Measurements from ENCODE around the gene EXOC4.

The EXOC4 gene

DNA sequence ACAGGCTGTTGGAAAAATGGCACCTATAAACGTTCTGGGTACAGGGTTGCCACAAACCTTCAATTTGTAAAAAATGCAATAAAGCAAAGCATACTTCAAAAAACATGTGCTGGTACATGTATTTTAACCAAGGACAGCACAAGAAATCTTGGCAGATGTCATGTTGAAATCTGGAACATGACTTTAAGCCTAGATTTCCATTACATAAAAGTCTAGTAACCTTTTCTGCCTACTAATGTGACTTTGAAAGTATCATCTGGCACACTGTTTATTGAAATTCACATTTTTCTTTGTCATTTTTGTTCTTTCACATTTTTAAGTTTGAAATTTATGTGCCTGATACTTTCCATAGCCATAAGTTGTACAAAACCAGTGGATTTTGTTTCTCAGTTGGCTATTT is 296.8 kb downstream of the EXOC4 start:
- no peak for DNase-seq

DNA sequence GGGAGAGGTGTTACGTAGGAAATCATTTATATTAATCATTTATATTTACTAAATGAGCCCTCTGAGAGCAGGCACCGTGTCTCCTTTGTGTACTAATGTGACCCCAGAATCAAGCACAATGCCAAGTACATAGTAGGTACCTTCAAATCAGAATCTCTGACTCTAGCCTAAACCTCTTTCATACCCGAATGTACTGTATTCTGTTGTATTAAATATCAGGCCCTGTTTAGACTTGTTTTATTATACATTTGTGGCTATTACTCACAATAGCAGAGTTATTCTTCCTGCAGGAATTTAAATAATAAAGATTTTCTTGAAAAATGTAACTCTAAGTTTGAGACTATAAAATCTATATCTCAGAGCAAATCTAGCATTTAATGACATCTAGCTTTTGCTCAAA is 297.3 kb downstream of the EXOC4 start:
- DNase-seq = no peak

DNA sequence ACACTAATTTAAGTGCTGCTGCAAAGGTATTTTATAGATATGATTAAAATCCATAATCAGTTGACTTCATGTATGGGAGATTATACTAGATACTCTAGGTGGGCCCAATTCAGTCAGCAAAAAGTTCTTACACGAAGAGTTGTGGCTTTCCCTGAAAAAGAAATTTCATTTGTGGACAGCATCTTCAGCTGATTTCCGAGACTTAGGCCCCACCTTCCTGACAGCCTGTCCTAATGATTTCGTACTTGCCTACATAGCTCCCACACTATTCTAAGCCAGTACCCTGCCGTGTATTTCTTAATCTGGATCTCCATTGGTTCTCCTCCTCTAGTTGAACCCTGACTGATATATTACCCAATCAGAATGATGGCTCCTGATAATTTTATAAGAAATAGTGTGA is 297.9 kb downstream of the EXOC4 start:
- no peak for DNase-seq

DNA sequence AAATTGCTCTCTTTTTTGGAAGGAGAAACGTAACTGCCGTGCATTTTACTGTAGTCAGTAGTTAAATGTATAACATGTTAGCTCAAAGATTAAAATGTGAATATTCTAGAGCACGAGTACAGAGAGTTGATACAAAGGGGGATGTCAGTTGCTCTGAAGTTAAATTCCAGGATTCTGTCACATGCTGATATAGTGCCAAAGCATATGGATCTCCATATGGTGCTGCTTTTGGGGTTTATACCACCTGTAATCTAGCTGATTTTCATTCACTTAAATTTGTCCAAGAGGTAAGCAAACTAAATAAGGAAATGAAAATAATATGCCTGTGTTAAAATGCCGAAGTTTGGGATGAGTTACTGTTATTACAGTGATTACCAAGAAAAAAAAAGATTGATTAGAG is 298.6 kb downstream of the EXOC4 start:
- no peak for DNase-seq

DNA sequence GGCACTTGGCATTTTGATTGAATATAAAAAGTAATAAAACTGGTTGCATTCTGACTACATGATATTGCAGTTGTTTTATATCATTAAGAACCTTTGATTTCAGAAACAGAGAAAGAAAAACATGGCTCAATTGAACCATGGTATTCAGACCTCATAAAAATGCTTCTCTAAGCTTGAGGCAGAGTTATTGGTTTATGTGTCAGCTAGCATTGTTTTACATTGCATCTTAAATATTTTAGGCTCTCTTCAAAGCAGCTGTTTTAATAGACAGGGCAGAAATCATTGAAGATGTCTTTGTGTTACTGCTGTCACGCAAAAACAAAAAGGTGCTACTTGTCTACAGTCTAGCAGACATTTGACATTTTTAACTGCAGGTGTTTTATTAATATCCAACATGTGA is 299.2 kb downstream of the EXOC4 start:
- no peak for DNase-seq

DNA sequence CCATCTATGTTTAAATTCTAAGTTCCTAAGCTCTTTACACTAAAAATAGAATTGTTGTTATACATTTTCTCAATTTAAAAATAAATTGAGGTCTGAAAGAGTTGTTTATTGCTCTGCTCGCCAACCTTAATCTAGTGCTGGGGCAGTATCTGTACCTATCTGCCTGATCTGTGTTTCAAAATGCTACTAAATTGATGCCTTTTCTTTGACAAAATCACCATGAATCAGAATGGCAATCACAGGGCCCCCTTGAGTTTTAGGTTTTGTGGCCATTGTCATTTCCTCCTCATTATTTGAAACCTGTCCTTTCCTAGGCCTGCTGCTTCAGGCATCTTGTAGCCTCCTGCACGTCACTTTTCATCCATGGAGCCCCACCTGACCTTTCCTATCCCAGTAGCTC is 301.5 kb downstream of the EXOC4 start:
- no peak for DNase-seq

DNA sequence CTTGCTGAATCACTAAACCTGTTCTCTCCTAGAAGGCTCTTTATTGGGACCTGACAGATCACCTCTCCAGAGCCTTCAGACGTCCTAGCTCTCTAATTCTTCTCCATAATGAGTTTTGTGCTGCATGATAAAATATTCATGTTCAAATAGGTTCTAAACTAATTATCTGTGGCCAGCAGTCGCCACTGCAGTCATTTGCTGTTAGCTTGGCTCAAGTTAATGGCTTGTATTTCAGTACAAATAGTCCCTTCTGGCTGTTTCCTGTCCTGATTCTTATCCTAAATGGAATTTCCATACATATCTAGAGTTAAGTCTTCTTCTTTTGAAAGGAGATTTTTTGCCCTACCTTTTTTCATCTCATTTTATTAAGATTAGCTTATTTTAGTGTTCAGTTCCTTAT is 303.2 kb downstream of the EXOC4 start:
- DNase-seq = no peak

DNA sequence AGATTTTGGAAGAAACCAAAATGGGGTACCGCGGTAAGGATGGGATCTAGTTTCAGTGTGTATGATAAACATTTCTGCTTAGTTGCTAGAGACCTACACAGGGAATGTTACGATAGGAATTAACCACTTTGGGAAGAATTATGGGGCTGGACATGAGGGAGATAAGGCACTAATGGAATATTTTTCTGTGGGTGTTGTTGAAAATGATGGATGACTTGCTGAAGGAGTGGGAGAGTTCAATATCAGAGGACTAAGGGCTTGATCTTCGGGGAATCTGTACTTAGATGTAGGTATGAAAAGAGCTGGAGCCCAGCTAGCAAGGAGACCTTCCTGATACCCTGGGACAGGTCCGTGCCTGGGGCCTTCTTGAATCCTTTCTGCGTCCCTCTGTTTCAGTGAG is 303.7 kb downstream of the EXOC4 start:
- DNase-seq = no peak

DNA sequence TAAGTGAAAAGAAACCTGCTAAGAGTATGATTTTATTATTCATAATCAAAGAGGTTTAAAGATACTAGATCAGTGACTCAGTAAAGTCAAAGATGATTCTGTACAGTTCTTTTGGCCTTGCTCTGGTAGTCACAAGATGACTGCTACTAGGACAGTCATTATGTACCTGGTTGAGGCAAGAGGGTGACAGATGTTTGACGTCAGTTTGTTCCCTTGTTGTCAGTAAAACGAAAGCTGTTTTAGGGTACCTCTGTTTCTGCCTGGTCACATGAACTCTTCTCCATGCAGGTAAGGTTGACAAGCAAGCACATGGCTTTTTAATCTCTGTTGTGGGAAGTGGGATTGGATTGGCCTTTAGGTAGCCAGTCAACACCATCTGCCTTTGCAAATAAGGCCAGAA is 308.0 kb downstream of the EXOC4 start:
- no peak for DNase-seq

DNA sequence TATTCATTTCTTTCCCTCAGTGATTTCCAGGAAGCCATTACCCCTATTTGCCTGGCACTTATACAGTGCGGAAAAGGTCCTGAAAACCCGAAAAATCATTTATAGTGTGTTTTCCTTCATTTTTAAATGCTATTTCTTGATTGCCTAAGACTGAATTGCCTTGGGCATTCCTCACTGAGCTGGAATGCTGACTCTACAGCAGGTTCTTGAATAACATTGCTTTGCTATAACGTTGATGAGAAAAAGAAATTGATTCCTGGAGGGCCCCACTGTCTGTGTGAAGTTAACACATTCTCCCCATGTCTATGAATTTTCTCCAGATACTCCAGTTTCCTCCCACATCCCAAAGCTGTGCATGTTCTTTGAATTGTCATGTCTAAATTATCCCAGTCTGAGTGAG is 308.5 kb downstream of the EXOC4 start:
- DNase-seq = no peak

DNA sequence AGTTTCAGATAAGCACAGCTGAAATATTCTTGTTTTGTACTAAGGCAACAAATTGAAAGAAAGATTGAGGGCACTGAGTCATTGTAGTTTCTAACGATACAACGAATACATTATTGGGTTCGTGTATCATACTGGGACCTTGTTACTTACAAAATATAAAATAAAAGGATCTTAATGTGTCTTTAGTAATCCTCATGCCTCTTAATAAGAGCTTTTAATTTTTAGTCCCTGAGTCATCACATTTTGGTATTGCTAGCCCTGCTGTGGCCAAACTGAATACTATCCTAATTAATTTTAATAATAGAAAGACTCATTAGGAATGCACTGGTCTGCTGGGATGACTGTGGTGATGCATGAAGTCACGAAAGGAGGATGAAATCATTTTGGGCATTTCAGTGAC is 309.7 kb downstream of the EXOC4 start:
- no peak for DNase-seq

DNA sequence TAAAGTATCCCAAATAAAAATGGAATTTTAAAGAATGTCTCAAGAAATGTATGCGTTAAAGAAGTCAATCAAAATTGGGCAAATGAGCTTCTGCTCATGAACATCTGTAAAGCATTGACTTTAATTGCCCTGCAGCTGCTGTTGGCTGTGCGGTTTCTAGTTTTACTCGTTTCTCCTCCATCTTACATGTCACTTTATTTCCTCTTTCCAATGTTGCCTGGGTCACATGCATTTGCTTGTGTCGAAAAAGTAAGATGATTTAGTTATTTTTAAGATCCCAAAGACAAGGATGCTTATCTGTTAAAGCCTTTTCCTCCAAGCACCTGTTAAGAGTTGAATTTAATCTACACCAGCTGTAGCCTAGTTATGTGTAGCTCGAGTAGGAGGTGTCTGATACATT is 310.4 kb downstream of the EXOC4 start:
- DNase-seq = no peak

DNA sequence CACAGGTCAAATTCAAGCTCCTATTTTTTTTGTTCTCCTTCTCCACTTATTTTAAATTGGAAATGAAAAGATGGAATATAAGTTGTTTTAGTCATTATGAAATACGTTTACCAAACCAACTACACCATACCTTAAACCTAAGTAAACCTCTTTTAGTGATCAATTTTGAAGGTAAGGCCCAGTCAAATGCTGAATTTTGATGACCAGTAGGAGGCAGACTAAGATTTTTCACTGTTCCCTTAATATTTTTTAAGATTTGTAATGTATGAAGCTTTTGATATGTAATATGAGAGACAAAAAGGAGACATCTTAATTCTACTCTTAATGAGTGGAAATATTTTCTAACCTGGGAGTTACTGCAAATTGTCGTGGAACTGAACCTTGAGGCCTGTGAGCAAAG is 311.6 kb downstream of the EXOC4 start:
- no peak for DNase-seq

DNA sequence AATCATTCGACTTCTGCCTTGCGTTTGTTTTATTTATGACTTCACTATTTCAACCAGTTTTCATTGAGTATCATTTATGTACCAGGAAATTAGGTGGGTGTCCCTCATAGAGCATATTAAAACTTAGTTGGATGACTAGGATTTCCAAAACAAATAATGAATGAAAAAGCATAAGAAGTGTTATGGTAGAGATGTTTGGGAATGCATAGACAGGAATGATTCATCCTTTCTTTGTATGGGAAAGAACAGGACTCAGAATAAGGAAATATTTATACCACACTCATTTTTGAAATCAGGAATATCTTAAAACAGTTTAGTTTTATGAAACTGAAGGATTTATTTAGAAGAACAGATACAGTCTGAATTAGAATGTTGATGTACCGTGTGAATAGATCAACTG is 315.7 kb downstream of the EXOC4 start:
- no peak for DNase-seq

DNA sequence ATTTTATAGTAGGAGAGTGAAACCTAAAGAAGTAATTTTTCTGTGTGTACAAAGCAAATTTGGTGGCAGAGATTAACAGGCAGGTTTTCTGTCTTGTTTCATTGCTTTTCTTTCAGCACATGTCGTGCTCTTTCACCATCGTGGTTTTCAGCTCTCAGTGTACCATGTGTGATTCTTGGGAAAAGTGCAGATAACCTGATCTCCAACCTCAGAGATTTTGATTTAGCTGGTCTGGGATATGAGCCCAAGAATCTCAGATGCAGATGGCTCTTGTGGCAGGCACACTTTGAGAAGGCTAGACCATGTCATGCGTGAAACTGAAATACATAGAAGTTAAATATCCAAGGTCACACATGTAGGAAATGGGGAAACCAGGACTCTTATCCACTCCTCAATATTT is 317.4 kb downstream of the EXOC4 start:
- DNase-seq = no peak

DNA sequence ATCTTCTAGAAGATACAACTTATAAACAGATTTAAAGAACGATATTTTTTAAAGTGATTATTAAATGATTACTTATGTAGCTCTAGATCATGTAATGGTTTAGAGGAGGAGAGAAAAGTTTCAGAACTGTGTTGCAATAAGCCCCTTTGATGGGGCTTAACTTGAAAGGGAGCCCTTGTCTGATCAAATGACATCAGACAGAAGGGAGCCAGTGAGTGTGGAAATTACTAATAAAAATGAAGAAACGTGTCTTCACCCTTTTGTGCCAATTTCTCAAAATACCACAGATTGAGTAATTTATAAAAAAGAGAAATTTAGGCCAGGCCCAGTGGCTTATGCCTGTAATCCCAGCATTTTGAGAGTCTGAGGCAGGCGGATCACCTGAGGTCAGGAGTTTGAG is 318.2 kb downstream of the EXOC4 start:
- no peak for DNase-seq

DNA sequence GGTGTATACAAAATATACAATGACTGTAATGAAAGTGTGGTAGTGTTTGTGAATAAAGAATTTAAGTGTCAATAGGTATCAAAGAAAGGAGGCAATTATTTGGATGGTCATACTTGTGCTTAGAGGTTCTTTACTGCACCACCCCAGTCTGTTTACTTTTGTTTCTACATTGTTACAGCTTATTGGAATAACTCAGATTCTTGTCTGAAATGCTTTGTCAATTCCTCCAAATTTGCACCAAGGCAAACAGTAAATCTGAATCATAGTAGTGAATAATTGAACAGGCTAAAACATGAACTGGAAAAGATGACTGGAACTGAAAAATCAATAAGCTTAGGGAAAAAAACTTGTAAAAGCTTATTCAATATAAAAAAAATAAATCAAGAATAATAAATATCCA is 319.2 kb downstream of the EXOC4 start:
- no peak for DNase-seq

DNA sequence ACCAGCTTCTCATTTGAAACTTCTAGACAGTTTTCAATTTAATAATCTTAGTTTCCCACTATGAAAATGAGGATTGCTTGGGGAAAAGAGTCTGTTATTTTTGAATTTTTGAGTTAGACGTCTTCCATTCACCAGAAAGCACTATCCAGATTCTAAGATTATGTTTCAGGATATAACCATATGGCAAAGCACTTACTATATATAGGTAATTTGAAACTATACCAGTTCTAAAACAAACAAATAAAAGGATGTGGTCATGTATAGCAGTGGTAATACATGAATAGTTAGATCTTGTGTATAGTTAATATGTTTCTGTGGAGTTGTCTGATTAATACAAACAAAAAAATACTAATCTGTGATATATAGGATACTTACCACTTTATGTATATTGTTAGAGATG is 320.0 kb downstream of the EXOC4 start:
- DNase-seq = no peak

DNA sequence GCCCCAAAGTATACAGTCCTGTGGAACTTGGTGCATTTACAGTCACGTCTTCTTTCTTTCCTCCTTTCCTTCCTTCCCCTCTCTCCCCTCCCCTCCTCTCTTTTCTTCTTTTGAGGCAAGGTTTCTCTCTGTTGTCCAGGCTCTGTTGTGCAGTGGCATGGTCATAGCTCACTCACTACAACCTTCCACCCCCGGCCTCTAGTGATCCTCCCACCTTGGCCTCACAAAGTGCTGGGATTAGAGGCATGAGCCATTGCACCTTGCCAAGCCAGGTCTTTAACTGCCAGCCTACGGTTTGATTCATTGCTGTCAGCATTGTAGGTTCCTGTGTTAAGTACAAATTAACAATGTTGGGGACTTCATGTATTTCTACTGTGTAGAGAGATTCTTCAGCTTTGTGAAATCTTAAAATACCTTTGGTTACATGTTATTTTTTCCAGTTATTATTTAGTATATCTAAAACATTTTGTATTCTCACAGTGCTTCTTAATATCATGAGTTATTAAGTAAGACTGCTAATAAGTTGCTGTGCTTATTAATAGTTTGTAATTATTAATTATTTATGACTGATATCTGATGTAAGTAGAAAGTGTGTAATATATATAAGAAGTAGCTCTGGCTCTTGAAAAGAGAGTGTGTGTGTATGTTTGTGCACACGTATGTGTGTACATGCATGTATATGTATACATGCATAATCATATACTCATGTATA is 320.8 kb downstream of the EXOC4 start:
- DNase-seq = no peak

DNA sequence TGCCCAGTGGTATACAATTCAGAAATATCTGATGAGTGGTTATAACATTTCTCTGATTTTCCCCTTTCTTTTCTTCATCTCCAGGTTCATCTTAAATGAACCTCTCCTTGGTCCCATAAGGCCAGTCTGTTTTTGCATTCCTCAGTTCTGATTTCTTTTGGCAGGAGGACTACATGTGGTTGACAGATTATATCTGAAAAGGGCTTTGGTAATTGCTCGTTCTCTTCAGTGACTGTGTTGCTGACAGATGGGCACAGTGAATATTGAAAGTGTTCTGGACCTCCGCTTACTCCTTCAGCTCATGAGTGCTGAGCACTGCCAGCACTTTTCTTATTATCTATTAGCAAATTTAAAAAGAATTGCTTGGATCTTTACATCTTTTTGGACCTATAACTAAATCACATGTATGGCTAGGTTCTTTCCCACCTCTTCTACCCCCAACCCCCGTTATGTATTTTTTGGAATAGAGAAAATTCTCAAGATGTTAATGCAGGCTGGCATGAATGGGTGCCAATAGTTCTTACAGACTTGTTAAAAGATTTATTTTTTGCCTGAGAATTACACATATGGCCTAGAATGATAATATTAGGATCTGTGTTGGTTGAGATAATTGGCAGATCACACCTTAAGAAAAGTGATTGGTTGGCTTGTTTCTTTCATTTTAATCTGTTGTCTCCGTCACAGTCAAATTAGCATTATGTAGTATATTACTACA is 323.0 kb downstream of the EXOC4 start:
- DNase-seq = no peak

DNA sequence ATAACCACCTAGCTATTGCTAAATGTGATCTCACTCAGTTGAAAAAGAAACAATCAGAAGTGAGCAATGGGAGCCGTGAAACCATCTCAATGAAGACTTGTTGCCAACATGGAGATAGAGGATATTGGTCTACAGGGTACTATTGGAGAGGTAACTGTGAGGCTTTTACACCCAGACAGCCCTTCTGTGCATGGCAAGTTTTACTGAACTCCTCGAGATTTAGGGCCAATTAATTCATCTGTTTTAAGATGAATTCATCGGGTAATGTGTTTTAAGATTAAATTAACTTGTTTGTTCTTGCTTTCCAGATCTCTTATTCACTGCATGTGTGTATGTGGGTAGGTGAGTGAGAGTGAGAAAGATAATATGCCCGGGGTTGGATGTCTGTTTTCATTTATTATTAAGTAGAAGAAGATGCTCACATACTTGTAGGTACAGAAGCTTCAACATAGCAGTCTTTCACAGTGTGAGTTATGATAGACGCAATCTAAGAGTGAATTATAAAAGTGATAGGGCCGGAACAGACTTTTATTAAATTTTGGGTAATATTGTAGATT is 323.8 kb downstream of the EXOC4 start:
- DNase-seq = no peak

DNA sequence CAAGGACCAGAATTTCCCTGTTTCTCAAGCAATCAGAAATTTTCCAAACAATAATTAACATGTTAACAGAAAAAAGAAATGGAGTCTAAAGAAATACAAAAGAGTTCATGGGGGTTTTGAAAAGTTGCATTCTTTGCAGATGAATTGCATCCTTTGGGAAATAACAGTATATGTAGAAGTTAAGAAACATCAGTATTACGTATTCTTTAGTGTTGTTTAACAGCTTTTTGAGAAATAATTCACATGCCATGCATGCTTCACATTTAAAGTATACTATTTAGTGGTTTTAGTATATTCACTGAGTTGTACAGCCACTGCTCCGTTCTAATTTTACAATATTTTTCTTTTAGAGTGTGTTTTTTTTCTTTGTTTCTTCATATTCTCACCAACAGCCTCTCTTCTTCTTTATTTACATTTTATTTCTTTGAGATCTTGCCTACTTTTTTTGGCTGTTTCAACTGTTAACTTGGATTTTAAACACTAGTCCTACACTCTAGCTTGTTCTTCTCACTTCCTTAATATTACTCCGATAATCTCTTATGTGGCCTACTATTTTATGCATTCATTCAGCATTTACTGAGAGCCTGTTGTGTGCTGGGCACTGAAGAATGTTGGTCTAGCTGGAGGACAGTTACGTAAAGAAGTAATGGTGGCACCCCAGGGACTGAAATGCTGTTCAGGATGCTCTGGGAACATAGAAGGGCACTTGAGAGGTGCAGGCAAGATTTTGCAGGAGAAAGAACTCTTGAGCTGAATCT is 330.1 kb downstream of the EXOC4 start:
- no peak for DNase-seq

DNA sequence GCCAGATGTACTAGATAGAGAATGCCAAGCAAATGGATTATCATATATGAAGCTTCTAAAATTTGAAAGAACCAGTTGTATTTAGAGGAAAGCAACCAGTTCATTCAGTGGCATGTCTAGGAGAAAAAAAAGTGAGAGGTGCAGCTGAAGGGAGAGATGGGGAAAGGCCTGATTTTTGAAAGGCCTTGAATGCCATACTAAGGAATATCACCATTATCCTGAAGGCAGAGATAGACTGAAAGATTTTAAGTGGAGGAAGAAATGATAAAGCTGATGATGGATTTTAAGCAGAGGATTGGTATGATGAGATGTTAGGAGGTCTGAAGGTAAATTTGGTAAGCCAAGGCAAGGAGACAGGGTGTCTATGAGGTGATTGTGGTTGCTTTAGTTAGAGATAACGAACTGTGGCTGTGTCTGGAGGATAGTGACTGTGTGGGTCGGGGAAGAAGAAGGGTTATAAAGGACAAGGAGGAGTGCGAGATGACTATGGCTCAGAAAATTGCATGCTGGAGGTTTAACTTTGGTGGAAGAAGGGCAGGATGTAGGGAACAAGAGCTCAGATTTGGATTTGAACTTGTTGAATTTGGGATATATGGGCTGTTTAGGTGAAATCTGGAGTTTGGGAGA is 330.8 kb downstream of the EXOC4 start:
- no peak for DNase-seq

All from T1000 (cell line).